HG03025 (cell line): ENCODE results near the gene MPP3.
"Not testable (repeated sequence)": the region's sequence is repeated elsewhere in the genome, so short reads cannot be mapped to it uniquely, and the experiment has no call there.

Experiments used
- ATAC-seq: cut with Tn5 transposase; IDR thresholded peaks from one replicate; pipeline ENCODE4 v1.9.1; 2021; ENCODE audit warnings: mild to moderate bottlenecking, moderate library complexity; ENCODE audit not compliant: unreplicated experiment, low FRiP score

The MPP3 gene

GRCh38 chr17:43832976-43833829, at the start of gene MPP3:
Gene MPP3 (minus strand): TSS chr17:43833146. CDS start chr17:43831906, 1,240 bp downstream.
- ATAC-seq: no peak

- no peak for ATAC-seq
These were observed 49.0 kb upstream of the MPP3 start for GRCh38 chr17:43881758-43882505.

- ATAC-seq: no peak
These were observed 48.2 kb upstream of the MPP3 start for GRCh38 chr17:43881181-43881580.

- no peak for ATAC-seq
These were observed 47.6 kb upstream of the MPP3 start for GRCh38 chr17:43880420-43880991.

- ATAC-seq: no peak
These were observed 46.9 kb upstream of the MPP3 start for GRCh38 chr17:43879723-43880419.

GRCh38 chr17:43878260-43879175, 45.6 kb upstream of the MPP3 start:
- ATAC-seq: no peak

- no peak for ATAC-seq
These were observed 44.7 kb upstream of the MPP3 start for GRCh38 chr17:43877451-43878155.

GRCh38 chr17:43877031-43877430, 44.1 kb upstream of the MPP3 start:
- ATAC-seq: no peak

- no peak for ATAC-seq
These were observed 42.7 kb upstream of the MPP3 start for GRCh38 chr17:43875476-43876147.

GRCh38 chr17:43874293-43874692, 41.3 kb upstream of the MPP3 start:
- ATAC-seq: no peak

GRCh38 chr17:43873815-43874214, 40.9 kb upstream of the MPP3 start:
- no peak for ATAC-seq

GRCh38 chr17:43873091-43873490, 40.1 kb upstream of the MPP3 start:
- ATAC-seq: no peak

GRCh38 chr17:43871946-43872690, 39.2 kb upstream of the MPP3 start:
- ATAC-seq: no peak

- not testable (repeated sequence) for ATAC-seq
These were observed 36.1 kb upstream of the MPP3 start for GRCh38 chr17:43869031-43869430.

- ATAC-seq: no peak
These were observed 35.5 kb upstream of the MPP3 start for GRCh38 chr17:43868226-43868994.

- no peak for ATAC-seq
These were observed 31.4 kb upstream of the MPP3 start for GRCh38 chr17:43864161-43864984.
